IPS-15b (cell line): ENCODE results near the gene SPIN3.
A peak's percentile ranks its signal among the peaks of the same experiment; 100 is the strongest.
"Not testable (repeated sequence)": the region's sequence is repeated elsewhere in the genome, so short reads cannot be mapped to it uniquely, and the experiment has no call there.

Experiments used
- H3K27me3 ChIP-seq: one replicate; pipeline ENCODE4 v1.6.1; 2013; ENCODE audit warnings: low read length; ENCODE audit not compliant: control insufficient read depth, insufficient read depth
- H3K36me3 ChIP-seq: one replicate; pipeline ENCODE4 v1.6.1; 2013; ENCODE audit warnings: low read length; ENCODE audit not compliant: control insufficient read depth, insufficient read depth
- H3K4me1 ChIP-seq: one replicate; pipeline ENCODE4 v1.6.1; 2013; ENCODE audit warnings: mild to moderate bottlenecking, low read length; ENCODE audit not compliant: control insufficient read depth, insufficient read depth
- H3K4me3 ChIP-seq: one replicate; pipeline ENCODE4 v1.5.1; 2013; ENCODE audit warnings: low read depth, low read length
- H3K9ac ChIP-seq: one replicate; pipeline ENCODE4 v1.6.1; 2013; ENCODE audit warnings: low read depth, mild to moderate bottlenecking, low read length
- H3K9me3 ChIP-seq: one replicate; pipeline ENCODE4 v1.6.1; 2013; ENCODE audit warnings: mild to moderate bottlenecking, low read length; ENCODE audit not compliant: control insufficient read depth, insufficient read depth

The SPIN3 gene

GRCh38 chrX:56995271-56995994 lies at the start of gene SPIN3:
Gene SPIN3 (minus strand): TSS chrX:56995541. CDS start chrX:56994947, 594 bp downstream.
- Histone ChIP-seq H3K36me3 (peaks cover 11% of the 10 kb centered on the region), H3K4me3 (peak within 1 kb of the TSS; percentile 84), H3K9ac (peak within 1 kb of the TSS; percentile 79), H3K9me3 (peaks cover 4% of the 10 kb centered on the region), H3K27me3 (no peaks in the 10 kb centered on the region), H3K4me1 (peaks cover 8% of the 10 kb centered on the region)

DNA sequence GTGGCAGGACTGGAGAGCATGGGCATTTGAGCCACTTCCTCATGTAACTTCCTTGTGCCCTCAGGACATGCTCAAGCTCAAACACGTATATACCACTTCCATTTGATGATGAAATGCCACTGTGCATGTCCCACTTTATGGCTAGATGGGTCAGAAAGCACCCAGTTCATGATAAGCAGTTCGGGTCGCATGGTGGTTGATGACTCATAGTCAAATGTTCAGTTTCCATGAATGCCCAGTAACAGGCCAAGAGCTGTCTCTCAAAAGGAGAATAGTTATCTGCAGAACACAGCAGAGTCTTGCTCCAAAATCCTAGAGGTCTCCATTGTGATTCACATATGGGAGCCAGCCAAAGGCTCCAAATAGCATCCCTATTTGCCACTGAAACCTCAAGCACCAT lies 48.9 kb upstream of the SPIN3 start:
- H3K27me3 ChIP-seq: no peaks in the 10 kb centered on the region
- peaks cover 3% of the 10 kb centered on the region for H3K9me3 ChIP-seq
- no peaks in the 10 kb centered on the region for H3K4me1 ChIP-seq

GRCh38 chrX:57037265-57037664 lies 41.9 kb upstream of the SPIN3 start:
- H3K4me3 ChIP-seq, H3K9me3 ChIP-seq, H3K4me1 ChIP-seq, H3K36me3 ChIP-seq, H3K27me3 ChIP-seq, H3K9ac ChIP-seq: not testable (repeated sequence)

More for the DNA sequence above, 48.9 kb upstream of the SPIN3 start:
- H3K36me3 ChIP-seq: no peaks in the 10 kb centered on the region
- H3K4me3 ChIP-seq: no peak overlapping the region
- no peak overlapping the region for H3K9ac ChIP-seq

DNA sequence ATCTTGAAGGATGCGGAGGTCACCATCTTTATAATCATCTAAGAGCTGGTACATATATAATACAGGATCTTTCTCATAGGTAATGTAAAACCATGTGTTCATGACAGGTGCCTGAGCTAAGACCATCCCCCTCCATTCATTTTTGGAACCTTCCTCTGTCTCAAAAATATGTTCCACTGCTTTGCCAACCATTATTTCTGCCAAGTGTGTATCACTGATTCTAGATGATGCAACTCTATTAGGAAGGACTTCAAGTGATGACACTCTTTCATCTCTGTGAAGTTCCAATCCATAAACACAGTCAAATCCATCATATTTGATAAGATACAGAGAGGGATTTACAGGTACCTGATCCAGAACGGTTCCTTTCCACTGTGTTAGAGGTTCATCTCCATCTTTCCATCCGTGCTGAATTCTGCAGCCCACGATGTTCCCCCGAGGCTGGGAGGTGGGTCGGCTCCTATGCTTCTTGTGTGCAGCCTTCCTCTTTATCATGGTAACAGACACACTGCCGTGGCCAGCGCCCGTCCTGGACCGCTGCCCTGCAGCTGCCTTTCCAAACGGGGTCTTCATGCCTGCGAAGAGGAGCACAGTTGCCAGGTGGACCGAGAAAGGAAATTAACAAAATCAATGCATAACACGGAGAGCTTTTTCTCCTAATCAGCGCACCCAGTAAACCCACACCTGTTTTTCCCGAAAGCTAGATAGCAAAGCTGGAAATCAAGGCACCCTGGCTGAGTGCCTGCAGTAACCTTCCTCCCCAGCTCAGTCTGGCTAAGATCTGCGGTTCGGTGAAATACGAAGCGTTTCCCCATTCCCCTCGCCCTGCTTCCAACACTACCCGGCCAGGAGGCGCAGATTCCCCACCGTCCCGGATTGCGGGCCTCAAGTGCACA lies 718 bp downstream of the SPIN3 start:
- Histone ChIP-seq H3K4me3 (peak overlapping the region; percentile 84), H3K36me3 (peaks cover 11% of the 10 kb centered on the region), H3K9me3 (peaks cover 4% of the 10 kb centered on the region), H3K9ac (peak overlapping the region; percentile 79), H3K27me3 (no peaks in the 10 kb centered on the region), H3K4me1 (peaks cover 8% of the 10 kb centered on the region)

- Histone ChIP-seq H3K36me3 (peaks cover 9% of the 10 kb centered on the region), H3K9ac (no peak overlapping the region), H3K9me3 (peaks cover 9% of the 10 kb centered on the region), H3K4me1 (no peaks in the 10 kb centered on the region), H3K27me3 (no peaks in the 10 kb centered on the region), H3K4me3 (no peak overlapping the region)
Measured at GRCh38 chrX:56987741-56988140, 7.6 kb downstream of the SPIN3 start.

DNA sequence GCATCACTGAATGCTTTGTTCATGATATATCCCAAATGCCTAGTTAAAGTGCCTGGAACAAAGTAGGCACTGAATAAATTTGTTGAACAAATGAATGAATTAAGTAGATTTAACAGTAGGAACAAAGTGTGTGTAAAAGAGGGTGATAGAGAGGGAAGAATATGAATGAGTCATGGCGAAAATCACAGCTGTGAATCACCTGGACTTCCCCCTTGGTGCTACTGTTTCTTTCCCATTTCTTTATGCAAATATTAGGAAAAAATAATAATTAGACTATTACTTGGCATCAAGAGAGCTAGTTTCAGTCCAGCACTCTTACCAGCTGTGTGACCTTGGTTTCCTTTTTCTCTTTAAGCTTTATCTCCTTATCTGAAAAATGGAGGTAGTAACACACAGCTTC lies 9.2 kb downstream of the SPIN3 start:
- Histone ChIP-seq H3K4me3 (no peak overlapping the region), H3K9me3 (peaks cover 9% of the 10 kb centered on the region), H3K36me3 (peaks cover 6% of the 10 kb centered on the region)

GRCh38 chrX:56978172-56978571 lies 17.2 kb downstream of the SPIN3 start:
- no peak overlapping the region for H3K9ac ChIP-seq
- H3K27me3 ChIP-seq: no peaks in the 10 kb centered on the region
- H3K36me3 ChIP-seq: peaks cover 2% of the 10 kb centered on the region
- H3K4me1 ChIP-seq: no peaks in the 10 kb centered on the region
- H3K4me3 ChIP-seq: no peak overlapping the region
- H3K9me3 ChIP-seq: peaks cover 4% of the 10 kb centered on the region

More for the DNA sequence above, 9.2 kb downstream of the SPIN3 start:
- no peaks in the 10 kb centered on the region for H3K4me1 ChIP-seq
- no peak overlapping the region for H3K9ac ChIP-seq
- H3K27me3 ChIP-seq: no peaks in the 10 kb centered on the region

DNA sequence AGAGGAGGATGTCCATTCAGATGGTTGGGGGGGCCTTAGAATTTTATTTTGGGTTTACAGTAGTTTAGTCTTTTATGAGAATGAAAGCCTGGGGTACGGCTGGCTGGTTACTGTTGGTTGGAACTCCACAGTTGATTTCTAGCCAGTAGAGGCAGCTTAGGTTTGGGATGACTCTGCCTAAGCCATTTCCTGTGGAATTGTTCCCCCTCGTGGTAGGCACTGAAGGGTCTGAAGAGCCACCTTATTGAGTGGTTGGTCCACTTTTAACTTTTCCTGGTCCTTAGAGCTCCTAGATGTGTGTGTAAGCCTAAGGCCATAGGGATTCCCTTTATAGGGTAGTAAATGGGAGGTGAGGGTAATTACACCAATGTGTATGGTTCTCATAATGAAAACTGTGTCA lies 19.7 kb downstream of the SPIN3 start:
- H3K4me3 ChIP-seq: no peak overlapping the region
- H3K4me1 ChIP-seq: no peaks in the 10 kb centered on the region
- H3K9ac ChIP-seq: no peak overlapping the region
- no peaks in the 10 kb centered on the region for H3K27me3 ChIP-seq
- no peaks in the 10 kb centered on the region for H3K36me3 ChIP-seq
- no peaks in the 10 kb centered on the region for H3K9me3 ChIP-seq

GRCh38 chrX:56974408-56974807 lies 20.9 kb downstream of the SPIN3 start:
- no peaks in the 10 kb centered on the region for H3K4me1 ChIP-seq
- H3K36me3 ChIP-seq: no peaks in the 10 kb centered on the region
- H3K4me3 ChIP-seq: no peak overlapping the region
- no peaks in the 10 kb centered on the region for H3K27me3 ChIP-seq
- H3K9ac ChIP-seq: no peak overlapping the region
- H3K9me3 ChIP-seq: no peaks in the 10 kb centered on the region

DNA sequence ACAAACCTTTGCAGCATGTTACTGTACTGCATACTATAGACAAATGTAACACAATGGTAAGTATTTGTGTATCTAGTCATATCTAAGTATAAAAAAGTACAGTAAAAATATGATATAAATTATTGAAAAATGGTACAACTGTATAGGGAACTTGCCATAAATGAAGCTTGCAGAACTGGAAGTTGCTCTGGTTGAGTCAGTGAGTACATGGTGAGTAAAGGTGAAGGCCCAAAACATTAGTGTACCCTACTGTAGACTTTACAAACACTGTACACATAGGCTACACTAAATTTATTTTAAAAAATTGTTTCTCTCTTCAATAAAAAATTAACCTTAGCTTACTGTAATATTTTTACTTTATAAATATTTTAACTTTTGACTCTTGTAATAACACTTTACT lies 25.8 kb downstream of the SPIN3 start:
- no peak overlapping the region for H3K9ac ChIP-seq
- H3K9me3 ChIP-seq: peaks cover 3% of the 10 kb centered on the region
- no peaks in the 10 kb centered on the region for H3K4me1 ChIP-seq
- no peaks in the 10 kb centered on the region for H3K36me3 ChIP-seq
- no peaks in the 10 kb centered on the region for H3K27me3 ChIP-seq
- no peak overlapping the region for H3K4me3 ChIP-seq

GRCh38 chrX:56968980-56969379 lies 26.4 kb downstream of the SPIN3 start:
- H3K36me3 ChIP-seq: no peaks in the 10 kb centered on the region
- H3K9me3 ChIP-seq: peaks cover 3% of the 10 kb centered on the region
- no peak overlapping the region for H3K4me3 ChIP-seq
- no peaks in the 10 kb centered on the region for H3K4me1 ChIP-seq
- no peaks in the 10 kb centered on the region for H3K27me3 ChIP-seq
- no peak overlapping the region for H3K9ac ChIP-seq

DNA sequence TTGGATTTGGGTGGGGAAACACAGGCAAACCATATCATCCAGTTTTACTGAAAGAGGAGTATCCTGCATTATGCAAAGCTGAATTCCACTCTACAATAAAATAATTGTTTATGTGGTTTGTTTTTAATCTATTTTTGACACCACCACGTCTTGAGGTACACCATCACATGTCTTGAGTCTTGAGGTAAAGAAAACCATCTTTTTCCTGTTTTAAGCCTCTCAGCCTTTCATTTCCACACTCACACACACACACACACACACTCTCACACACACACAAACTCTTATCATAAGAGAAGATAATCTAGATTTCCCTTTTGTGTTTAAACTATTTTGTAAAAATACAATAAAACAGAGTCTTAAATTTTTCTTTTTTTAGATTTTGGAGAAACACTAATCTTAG lies 32.0 kb downstream of the SPIN3 start:
- Histone ChIP-seq H3K4me1 (no peaks in the 10 kb centered on the region), H3K27me3 (no peaks in the 10 kb centered on the region), H3K9me3 (peaks cover 3% of the 10 kb centered on the region), H3K4me3 (no peak overlapping the region), H3K9ac (no peak overlapping the region), H3K36me3 (no peaks in the 10 kb centered on the region)
